ENCODE measurements around the gene FAM20C.

FAM20C gene

DNA sequence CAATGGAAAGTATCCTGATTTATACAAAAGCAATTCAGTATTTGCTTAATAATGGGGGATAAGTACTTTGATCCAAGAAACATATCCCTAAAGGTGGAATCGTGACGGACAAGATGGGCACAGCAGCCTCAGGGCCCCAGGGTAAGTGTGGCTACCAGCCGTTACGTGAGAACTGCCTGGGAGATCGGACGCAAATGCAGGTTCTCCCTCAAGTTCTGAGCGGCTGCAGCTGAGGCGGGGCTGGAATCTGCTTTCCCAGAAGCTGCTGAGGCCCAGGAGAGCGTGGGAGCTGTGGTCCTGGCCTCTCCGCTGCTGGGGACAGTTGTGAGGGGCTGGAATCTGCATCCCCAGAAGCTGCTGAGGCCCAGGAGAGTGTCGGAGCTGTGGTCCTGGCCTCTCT, 111.1 kb downstream of the FAM20C start:
- Histone ChIP-seq H3K9ac (ENCODE audit: low read depth, low read length) (no peak overlapping the region), H3K27me3 (ENCODE audit: control insufficient read depth, insufficient read depth, low read length) (no peaks in the 10 kb centered on the region), H3K36me3 (ENCODE audit: control insufficient read depth, insufficient read depth, low read length) (no peaks in the 10 kb centered on the region), H3K4me1 (ENCODE audit: control insufficient read depth, insufficient read depth, low read length) (no peaks in the 10 kb centered on the region), H3K4me3 (ENCODE audit: low read depth, low read length) (no peak overlapping the region), H3K9me3 (ENCODE audit: control insufficient read depth, insufficient read depth, low read length) (peaks cover 4% of the 10 kb centered on the region)

DNA sequence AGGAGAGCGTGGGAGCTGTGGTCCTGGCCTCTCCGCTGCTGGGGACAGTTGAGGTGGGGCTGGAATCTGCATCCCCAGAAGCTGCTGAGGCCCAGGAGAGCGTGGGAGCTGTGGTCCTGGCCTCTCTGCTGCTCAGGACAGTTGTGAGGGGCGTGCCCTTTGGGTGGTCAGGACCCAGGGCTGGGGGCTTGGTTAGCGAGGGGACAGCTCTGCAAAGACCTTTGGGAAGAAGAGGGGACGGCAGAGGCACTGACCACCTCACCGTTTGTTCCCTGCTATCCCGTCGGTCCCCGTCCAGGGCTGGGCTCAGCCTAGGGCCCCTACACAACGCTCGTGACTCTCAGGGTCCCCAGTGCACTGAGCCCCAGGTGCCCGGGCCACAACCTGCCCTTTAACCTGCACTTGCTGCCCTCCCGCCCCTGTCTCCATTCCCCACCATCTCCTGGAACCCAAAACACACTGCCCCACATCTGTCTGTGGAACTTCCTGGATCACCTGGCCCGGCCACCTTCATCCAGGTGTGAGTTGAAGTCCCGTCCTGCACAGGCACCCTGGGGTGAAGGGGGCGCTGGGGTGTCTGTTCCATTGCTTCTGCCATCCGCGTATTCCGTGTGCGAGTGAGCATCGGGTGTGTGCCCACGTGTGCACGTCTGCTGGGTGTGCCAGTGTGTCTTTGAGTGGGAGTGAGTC, 111.7 kb downstream of the FAM20C start:
- no peaks in the 10 kb centered on the region for H3K27me3 ChIP-seq (ENCODE audit: control insufficient read depth, insufficient read depth, low read length)
- no peaks in the 10 kb centered on the region for H3K36me3 ChIP-seq (ENCODE audit: control insufficient read depth, insufficient read depth, low read length)
- H3K4me1 ChIP-seq (ENCODE audit: control insufficient read depth, insufficient read depth, low read length) = no peaks in the 10 kb centered on the region
- H3K4me3 ChIP-seq (ENCODE audit: low read depth, low read length) = no peak overlapping the region
- no peak overlapping the region for H3K9ac ChIP-seq (ENCODE audit: low read depth, low read length)
- peaks cover 4% of the 10 kb centered on the region for H3K9me3 ChIP-seq (ENCODE audit: control insufficient read depth, insufficient read depth, low read length)

DNA sequence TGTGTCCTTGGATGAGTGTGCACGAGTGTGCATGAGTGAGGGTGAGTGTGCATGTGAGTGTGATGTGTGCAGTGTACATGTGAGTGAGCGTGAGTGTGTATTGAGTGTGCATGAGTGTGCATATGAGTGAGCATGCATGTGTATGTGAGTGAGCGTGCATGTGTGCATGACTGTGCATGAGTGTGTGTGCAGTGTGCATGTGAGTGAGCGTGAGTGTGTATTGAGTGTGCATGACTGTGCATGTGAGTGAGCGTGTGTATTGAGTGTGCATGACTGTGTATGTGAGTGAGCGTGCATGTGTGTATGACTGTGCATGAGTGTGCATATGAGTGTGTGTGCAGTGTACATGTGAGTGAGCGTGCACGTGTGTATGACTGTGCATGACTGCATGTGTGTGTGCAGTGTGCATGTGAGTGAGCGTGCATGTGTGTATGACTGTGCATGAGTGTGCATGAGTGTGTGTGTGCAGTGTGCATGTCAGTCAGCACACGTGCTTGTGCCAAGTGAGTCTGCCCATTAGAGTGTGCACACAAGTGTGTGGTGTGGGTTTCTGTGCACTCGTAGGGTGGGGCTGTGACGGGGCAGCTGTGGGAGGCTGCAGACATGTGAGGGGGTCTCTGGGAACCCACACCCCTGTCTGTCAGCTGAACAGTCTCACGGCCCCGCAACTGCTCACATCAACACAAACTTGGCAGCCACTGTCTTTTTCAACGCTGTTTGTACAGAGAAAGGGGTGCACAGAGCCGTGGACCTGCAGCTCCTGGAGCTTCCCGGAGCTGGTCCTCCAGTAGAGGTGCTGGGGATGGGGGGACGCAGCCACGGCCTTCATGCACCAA, 112.4 kb downstream of the FAM20C start:
- Histone ChIP-seq H3K27me3 (ENCODE audit: control insufficient read depth, insufficient read depth, low read length) (no peaks in the 10 kb centered on the region), H3K4me3 (ENCODE audit: low read depth, low read length) (no peak overlapping the region), H3K9ac (ENCODE audit: low read depth, low read length) (no peak overlapping the region), H3K4me1 (ENCODE audit: control insufficient read depth, insufficient read depth, low read length) (no peaks in the 10 kb centered on the region), H3K9me3 (ENCODE audit: control insufficient read depth, insufficient read depth, low read length) (peaks cover 4% of the 10 kb centered on the region), H3K36me3 (ENCODE audit: control insufficient read depth, insufficient read depth, low read length) (no peaks in the 10 kb centered on the region)

DNA sequence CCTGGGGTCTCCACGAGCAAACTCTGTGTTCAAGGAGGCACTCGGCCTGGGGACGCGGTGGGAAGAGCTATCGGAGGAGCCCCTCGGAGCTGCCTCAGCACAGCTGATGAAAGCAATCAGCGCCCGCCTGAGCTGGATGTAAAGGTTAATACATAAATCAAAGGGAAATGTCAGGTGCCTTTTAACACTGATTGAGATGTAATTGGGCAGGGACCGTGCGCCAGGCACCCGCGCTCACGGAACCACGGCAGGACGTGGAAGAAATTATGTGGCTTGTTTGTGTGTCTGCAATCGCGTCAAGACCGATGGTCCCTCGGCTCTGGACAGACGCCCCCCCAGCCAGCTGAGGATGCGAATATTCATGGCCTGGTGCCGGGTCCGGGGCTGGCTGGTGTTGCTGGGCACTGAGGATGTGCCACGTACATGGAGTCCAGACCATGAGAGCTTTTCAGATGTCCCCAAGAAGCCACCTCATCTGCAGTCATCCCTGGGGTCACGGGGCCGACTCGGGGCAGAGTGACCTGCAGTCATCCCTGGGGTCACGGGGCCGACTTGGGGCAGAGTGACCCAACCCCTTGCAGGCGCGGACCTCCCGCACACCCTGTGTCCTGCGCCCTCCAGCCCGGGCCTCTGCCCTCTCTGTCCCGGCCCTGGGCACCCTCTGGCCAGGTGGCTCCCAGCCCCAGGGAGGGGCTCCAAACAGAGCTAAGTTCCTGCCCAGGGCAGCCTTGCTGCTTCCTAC, 113.2 kb downstream of the FAM20C start:
- H3K36me3 ChIP-seq (ENCODE audit: control insufficient read depth, insufficient read depth, low read length) = no peaks in the 10 kb centered on the region
- H3K4me3 ChIP-seq (ENCODE audit: low read depth, low read length) = no peak overlapping the region
- no peak overlapping the region for H3K9ac ChIP-seq (ENCODE audit: low read depth, low read length)
- no peaks in the 10 kb centered on the region for H3K4me1 ChIP-seq (ENCODE audit: control insufficient read depth, insufficient read depth, low read length)
- H3K9me3 ChIP-seq (ENCODE audit: control insufficient read depth, insufficient read depth, low read length) = peaks cover 4% of the 10 kb centered on the region
- no peaks in the 10 kb centered on the region for H3K27me3 ChIP-seq (ENCODE audit: control insufficient read depth, insufficient read depth, low read length)

DNA sequence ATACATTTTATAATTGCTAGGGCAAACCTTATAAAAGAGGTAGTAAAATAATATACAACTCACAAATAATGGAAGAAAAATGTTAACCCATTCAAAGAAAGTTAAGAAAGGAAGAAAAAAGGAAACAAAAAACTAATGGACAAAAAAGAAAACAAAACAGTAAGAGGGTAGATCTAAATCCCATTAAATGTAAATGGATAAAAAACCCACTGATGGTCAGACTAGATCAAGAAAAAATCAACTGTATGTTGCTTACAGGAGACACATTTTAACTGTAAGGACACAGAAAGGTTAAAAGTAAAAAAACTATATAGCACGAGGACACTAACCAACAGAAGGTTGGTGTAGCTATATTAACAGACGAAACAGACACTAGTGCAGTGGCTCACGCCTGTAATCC, 115.6 kb downstream of the FAM20C start:
- no peaks in the 10 kb centered on the region for H3K4me1 ChIP-seq (ENCODE audit: control insufficient read depth, insufficient read depth, low read length)
- H3K9me3 ChIP-seq (ENCODE audit: control insufficient read depth, insufficient read depth, low read length) = peaks cover 4% of the 10 kb centered on the region
- no peaks in the 10 kb centered on the region for H3K36me3 ChIP-seq (ENCODE audit: control insufficient read depth, insufficient read depth, low read length)
- no peak overlapping the region for H3K4me3 ChIP-seq (ENCODE audit: low read depth, low read length)
- no peak overlapping the region for H3K9ac ChIP-seq (ENCODE audit: low read depth, low read length)
- no peaks in the 10 kb centered on the region for H3K27me3 ChIP-seq (ENCODE audit: control insufficient read depth, insufficient read depth, low read length)

DNA sequence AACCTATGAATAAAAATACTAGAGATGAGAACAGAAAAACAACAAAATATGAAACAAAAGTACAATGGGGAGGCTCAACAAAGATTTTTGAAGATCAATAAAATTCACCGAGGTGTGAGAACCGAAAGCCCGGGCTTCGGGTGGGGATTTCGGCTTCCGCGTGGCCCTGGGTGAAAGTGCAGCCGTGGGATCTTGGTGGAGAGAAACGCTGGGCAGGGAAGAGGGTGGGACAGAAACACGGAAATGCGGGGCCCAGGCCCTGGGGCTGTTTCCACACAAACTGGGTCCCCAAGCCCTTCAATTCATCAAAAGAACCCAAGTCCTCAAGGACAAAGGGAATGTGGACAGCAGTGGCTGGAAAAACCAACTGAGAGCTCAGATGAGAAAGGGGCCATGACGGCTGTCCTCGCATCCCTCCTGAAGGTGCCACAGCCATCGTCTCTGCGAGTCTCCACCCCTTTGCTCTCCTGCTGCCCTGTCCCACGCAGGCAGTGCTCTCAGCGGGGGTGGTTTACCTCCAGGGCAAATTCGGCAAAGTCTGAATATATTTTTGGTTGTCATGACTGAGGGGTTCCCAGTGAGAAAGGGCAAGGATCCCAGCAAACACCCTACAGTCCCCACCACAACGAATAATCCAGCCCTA, 117.3 kb downstream of the FAM20C start:
- no peak overlapping the region for H3K9ac ChIP-seq (ENCODE audit: low read depth, low read length)
- H3K36me3 ChIP-seq (ENCODE audit: control insufficient read depth, insufficient read depth, low read length) = no peaks in the 10 kb centered on the region
- H3K9me3 ChIP-seq (ENCODE audit: control insufficient read depth, insufficient read depth, low read length) = peaks cover under 1% of the 10 kb centered on the region
- no peaks in the 10 kb centered on the region for H3K27me3 ChIP-seq (ENCODE audit: control insufficient read depth, insufficient read depth, low read length)
- no peak overlapping the region for H3K4me3 ChIP-seq (ENCODE audit: low read depth, low read length)
- H3K4me1 ChIP-seq (ENCODE audit: control insufficient read depth, insufficient read depth, low read length) = no peaks in the 10 kb centered on the region
